ENCODE measurements around the gene RUFY1.

GRCh38 chr5:179577286-179577960 is 27.1 kb downstream of the RUFY1 start:
- TF ChIP-seq CTCF (IDR thresholded peaks at IDR 0.05; ENCODE audit: low read length) (no peak), EZH2 (optimal IDR thresholded peaks at IDR 0.05; ENCODE audit: low read depth, low read length) (no peak)
